ENCODE results near the gene YEATS4. TPM values are rescaled to one million over a fixed set of nuclear protein-coding genes. Genes with fewer than 3 reads are reported as not detected.

The YEATS4 gene
- total RNA-seq, 1 donor: 20.3 TPM

GRCh38 chr12:69423037-69423905 is 63.7 kb downstream of the YEATS4 start:
- H3K9me3 ChIP-seq (ENCODE audit: low read depth, low read length): no peaks in the 10 kb centered on the region
- no peaks in the 10 kb centered on the region for H3K36me3 ChIP-seq (ENCODE audit: insufficient read depth, low read length)
- H3K27me3 ChIP-seq (ENCODE audit: insufficient read depth, low read length): no peaks in the 10 kb centered on the region
- no peaks in the 10 kb centered on the region for H3K79me2 ChIP-seq (ENCODE audit: insufficient read depth, low read length)
- no peak overlapping the region for H3K4me3 ChIP-seq (ENCODE audit: insufficient read depth, low read length)
- no peak for TF ChIP-seq CTCF (IDR thresholded peaks at IDR 0.05; ENCODE audit: extremely low read depth, low read depth, low read length)
- DNase-seq (ENCODE audit: insufficient read length, low spot score, missing footprints): no peak
- H3K4me2 ChIP-seq (ENCODE audit: insufficient read depth, low read length): no peak overlapping the region
- H4K20me1 ChIP-seq (ENCODE audit: insufficient read depth, low read length): no peaks in the 10 kb centered on the region
- no peak overlapping the region for H3K27ac ChIP-seq (ENCODE audit: low read depth, low read length)
- no peaks in the 10 kb centered on the region for H3K4me1 ChIP-seq (ENCODE audit: insufficient read depth, low read length)
- H2AFZ ChIP-seq (ENCODE audit: low read length): no peak overlapping the region

- H3K4me3 ChIP-seq (ENCODE audit: insufficient read depth, low read length): no peak overlapping the region
- no peak overlapping the region for H3K4me2 ChIP-seq (ENCODE audit: insufficient read depth, low read length)
- DNase-seq (ENCODE audit: insufficient read length, low spot score, missing footprints): no peak
- H2AFZ ChIP-seq (ENCODE audit: low read length): no peak overlapping the region
- H3K9me3 ChIP-seq (ENCODE audit: low read depth, low read length): no peaks in the 10 kb centered on the region
- H3K27ac ChIP-seq (ENCODE audit: low read depth, low read length): no peak overlapping the region
- H3K79me2 ChIP-seq (ENCODE audit: insufficient read depth, low read length): no peaks in the 10 kb centered on the region
- H3K36me3 ChIP-seq (ENCODE audit: insufficient read depth, low read length): no peaks in the 10 kb centered on the region
- no peaks in the 10 kb centered on the region for H3K27me3 ChIP-seq (ENCODE audit: insufficient read depth, low read length)
- H3K4me1 ChIP-seq (ENCODE audit: insufficient read depth, low read length): no peaks in the 10 kb centered on the region
- no peaks in the 10 kb centered on the region for H4K20me1 ChIP-seq (ENCODE audit: insufficient read depth, low read length)
- no peak for TF ChIP-seq CTCF (IDR thresholded peaks at IDR 0.05; ENCODE audit: extremely low read depth, low read depth, low read length)
These were observed 65.9 kb downstream of the YEATS4 start for GRCh38 chr12:69425417-69425816.

GRCh38 chr12:69428351-69429073 is 69.0 kb downstream of the YEATS4 start:
- no peak for TF ChIP-seq CTCF (IDR thresholded peaks at IDR 0.05; ENCODE audit: extremely low read depth, low read depth, low read length)
- Histone ChIP-seq H2AFZ (ENCODE audit: low read length) (no peak overlapping the region), H4K20me1 (ENCODE audit: insufficient read depth, low read length) (no peaks in the 10 kb centered on the region), H3K27me3 (ENCODE audit: insufficient read depth, low read length) (no peaks in the 10 kb centered on the region), H3K79me2 (ENCODE audit: insufficient read depth, low read length) (no peaks in the 10 kb centered on the region), H3K36me3 (ENCODE audit: insufficient read depth, low read length) (no peaks in the 10 kb centered on the region), H3K4me2 (ENCODE audit: insufficient read depth, low read length) (no peak overlapping the region), H3K27ac (ENCODE audit: low read depth, low read length) (no peak overlapping the region), H3K9me3 (ENCODE audit: low read depth, low read length) (no peaks in the 10 kb centered on the region), H3K4me3 (ENCODE audit: insufficient read depth, low read length) (no peak overlapping the region), H3K4me1 (ENCODE audit: insufficient read depth, low read length) (no peaks in the 10 kb centered on the region)
- no peak for DNase-seq (ENCODE audit: insufficient read length, low spot score, missing footprints)
